Skeletal muscle tissue (tissue), 5 donors: ENCODE results near the gene SLC28A1. TPM values are rescaled to one million over a fixed set of nuclear protein-coding genes. Genes with fewer than 3 reads are reported as not detected.

Experiments used
- H3K27ac ChIP-seq: one replicate; pipeline ENCODE4 v1.7.0; 2013; ENCODE audit warnings: mild to moderate bottlenecking, low read depth, low read length, inconsistent platforms
- H3K27me3 ChIP-seq, 3 donors: one replicate each; pipeline ENCODE4 v1.7.0; 2013; ENCODE audit warnings: low read length in 3 of 3; ENCODE audit not compliant: control insufficient read depth in 3 of 3, insufficient read depth in 3 of 3
- H3K36me3 ChIP-seq, 3 donors: one replicate each; pipeline ENCODE4 v1.7.0; 2013; ENCODE audit warnings: low read length in 3 of 3; ENCODE audit not compliant: control insufficient read depth in 3 of 3, insufficient read depth in 3 of 3
- H3K4me1 ChIP-seq, 3 donors: one replicate each; pipeline ENCODE4 v1.7.0; 2013; ENCODE audit warnings: low read length in 3 of 3, mild to moderate bottlenecking in 3 of 3; ENCODE audit not compliant: control insufficient read depth in 3 of 3, insufficient read depth in 3 of 3
- H3K4me3 ChIP-seq, 3 donors: one replicate each; pipeline ENCODE4 v1.7.0; 2013; ENCODE audit warnings: low read length in 3 of 3
- H3K9ac ChIP-seq, 3 donors: one replicate each; pipeline ENCODE4 v1.7.0; 2013; ENCODE audit warnings: low read length in 3 of 3, mild to moderate bottlenecking in 3 of 3, moderate library complexity in 2 of 3, low read depth in 1 of 3
- H3K9me3 ChIP-seq, 3 donors: one replicate each; pipeline ENCODE4 v1.7.0; 2013; ENCODE audit warnings: low read length in 3 of 3; ENCODE audit not compliant: control insufficient read depth in 3 of 3
- small RNA-seq: library from RNA; depleted of rRNA; stranded (forward); fragments of <200 nt; gene quantifications from one replicate; pipeline ENCODE3, GENCODE V24; 2014
- total RNA-seq: library from RNA; depleted of rRNA; stranded (reverse); fragments of >200 nt; gene quantifications from one replicate; pipeline ENCODE4 v1.2.3, GENCODE V29; 2014
- donor health status: Osteomylitis.

Gene SLC28A1
- total RNA-seq, 1 donor from 2014 or later: 0.52 TPM

GRCh38 chr15:84992157-84992944 lies 107.9 kb downstream of the SLC28A1 start:
- H3K4me1 ChIP-seq: peaks cover 6 to 19% (median 13%) of the 10 kb centered on the region in 3 donors
- H3K4me3 ChIP-seq: no peak overlapping the region
- H3K27me3 ChIP-seq: no peaks in the 10 kb centered on the region
- H3K27ac ChIP-seq: no peak overlapping the region
- H3K9me3 ChIP-seq: no peaks in the 10 kb centered on the region
- no peak overlapping the region for H3K9ac ChIP-seq
- no peaks in the 10 kb centered on the region for H3K36me3 ChIP-seq

Small RNA genes within 50 kb of the gene (small RNA-seq; reads per million reads assigned to genes)
- gene RF00402: not detected
- not detected for gene RNU6-339P
- gene RNU6-796P: not detected

Other genes starting within 250 kb of the SLC28A1 start
- gene WDR73, start 230.4 kb upstream of the SLC28A1 start, total RNA-seq: 16.2 TPM
- 0.52 TPM for gene NMB, start 226.5 kb upstream of the SLC28A1 start, total RNA-seq
- gene SEC11A, start 168.5 kb upstream of the SLC28A1 start, total RNA-seq: 357 TPM
- gene ZNF592, start 136.1 kb upstream of the SLC28A1 start, total RNA-seq: 6.3 TPM
- gene ALPK3, start 67.3 kb upstream of the SLC28A1 start, total RNA-seq: 33.4 TPM
- 49.6 TPM for gene PDE8A, start 97.2 kb downstream of the SLC28A1 start, total RNA-seq